Activated CD8-positive, alpha-beta T cell treated with anti-CD3 and anti-CD28 coated beads for 36 hours (primary cell): ENCODE data around the gene THBS3. TPM values are rescaled to one million over a fixed set of nuclear protein-coding genes. Genes with fewer than 3 reads are reported as not detected.

ENCODE experiments used
- ATAC-seq: fragments of 200-7000 bp; cut with Tn5 transposase; one replicate; pipeline ENCODE4 v1.10.0; 2021; ENCODE audit warnings: mild to moderate bottlenecking, moderate library complexity
- CTCF ChIA-PET: fragments of 350-600 bp; sonication (Branson Sonifier 250); formaldehyde crosslinking; loops from one replicate; lab custom pipeline; 2021; ENCODE audit warnings: antibody characterized with exemption; lab: Charles Lee
- POLR2A ChIA-PET: fragments of 350-600 bp; sonication (Branson Sonifier 250); formaldehyde crosslinking; loops from one replicate; lab custom pipeline; 2021; ENCODE audit warnings: antibody characterized with exemption; lab: Charles Lee
- DNase-seq: peaks from one replicate; pipeline ENCODE4 v3.0.0-alpha.2; 2020
- H3K27ac Mint-ChIP-seq: one replicate; pipeline ENCODE4 v1.8.0; 2021; ENCODE audit warnings: mild to moderate bottlenecking, mixed read lengths
- H3K27me3 Mint-ChIP-seq: one replicate; pipeline ENCODE4 v1.8.0; 2021; ENCODE audit warnings: mixed read lengths
- H3K36me3 Mint-ChIP-seq: one replicate; pipeline ENCODE4 v1.8.0; 2021; ENCODE audit warnings: low read depth, mixed read lengths
- H3K4me1 Mint-ChIP-seq: one replicate; pipeline ENCODE4 v1.8.0; 2021; ENCODE audit warnings: low read depth, mixed read lengths
- H3K4me3 Mint-ChIP-seq: one replicate; pipeline ENCODE4 v1.8.0; 2021; ENCODE audit warnings: mild to moderate bottlenecking, moderate library complexity, mixed read lengths
- H3K9me3 Mint-ChIP-seq: one replicate; pipeline ENCODE4 v1.8.0; 2021; ENCODE audit warnings: mixed read lengths
- intact Hi-C: fragments of 100-400 bp; cut with micrococcal nuclease; formaldehyde crosslinking; loops from one replicate; pipeline ENCODE4 v1.10.0; 2022
- total RNA-seq, 2 experiments: library from RNA; stranded (reverse); gene quantifications; one replicate each; pipeline ENCODE4 v1.2.3, GENCODE V29; 2021
- TF ChIP-seq, protein P1 (sequence below): fragments of 200-600 bp; IDR thresholded peaks from one replicate; pipeline ENCODE4 v1.8.0; 2022; ENCODE audit warnings: antibody characterized with exemption, mild to moderate bottlenecking

The THBS3 gene
- total RNA-seq, 2 experiments from 2014 or later, result 11.1 to 12.0 TPM

DNA sequence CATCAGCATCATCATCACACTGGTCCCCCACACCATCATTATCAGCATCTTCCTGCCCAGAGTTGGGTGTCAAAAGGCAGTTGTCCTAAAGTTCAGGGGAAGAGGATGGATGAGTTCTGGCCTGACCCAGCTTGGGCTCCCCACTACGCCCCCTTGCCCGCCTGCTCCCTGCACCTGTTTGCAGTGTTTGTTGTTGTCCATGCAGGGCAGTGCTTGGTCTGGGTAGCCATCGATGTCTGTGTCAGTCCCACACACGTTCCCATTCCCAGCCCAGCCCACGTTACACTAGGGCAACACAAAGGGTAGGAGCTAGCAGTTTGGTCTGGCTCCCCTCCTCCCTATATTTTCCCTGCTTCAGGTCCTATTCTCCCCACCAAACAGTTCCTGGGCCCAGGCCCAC, 6.8 kb downstream of the THBS3 start:
- no peak for ATAC-seq
- POLR2A ChIA-PET, result no interaction called here
- intact Hi-C loops, result no loop called here
- H3K27ac Mint-ChIP-seq, result no peak overlapping the region
- H3K4me1 Mint-ChIP-seq, result no peaks in the 10 kb centered on the region
- no peak for DNase-seq
- H3K9me3 Mint-ChIP-seq, result no peaks in the 10 kb centered on the region
- no peaks in the 10 kb centered on the region for H3K36me3 Mint-ChIP-seq
- H3K4me3 Mint-ChIP-seq, result no peak overlapping the region
- TF ChIP-seq, protein P1, sequence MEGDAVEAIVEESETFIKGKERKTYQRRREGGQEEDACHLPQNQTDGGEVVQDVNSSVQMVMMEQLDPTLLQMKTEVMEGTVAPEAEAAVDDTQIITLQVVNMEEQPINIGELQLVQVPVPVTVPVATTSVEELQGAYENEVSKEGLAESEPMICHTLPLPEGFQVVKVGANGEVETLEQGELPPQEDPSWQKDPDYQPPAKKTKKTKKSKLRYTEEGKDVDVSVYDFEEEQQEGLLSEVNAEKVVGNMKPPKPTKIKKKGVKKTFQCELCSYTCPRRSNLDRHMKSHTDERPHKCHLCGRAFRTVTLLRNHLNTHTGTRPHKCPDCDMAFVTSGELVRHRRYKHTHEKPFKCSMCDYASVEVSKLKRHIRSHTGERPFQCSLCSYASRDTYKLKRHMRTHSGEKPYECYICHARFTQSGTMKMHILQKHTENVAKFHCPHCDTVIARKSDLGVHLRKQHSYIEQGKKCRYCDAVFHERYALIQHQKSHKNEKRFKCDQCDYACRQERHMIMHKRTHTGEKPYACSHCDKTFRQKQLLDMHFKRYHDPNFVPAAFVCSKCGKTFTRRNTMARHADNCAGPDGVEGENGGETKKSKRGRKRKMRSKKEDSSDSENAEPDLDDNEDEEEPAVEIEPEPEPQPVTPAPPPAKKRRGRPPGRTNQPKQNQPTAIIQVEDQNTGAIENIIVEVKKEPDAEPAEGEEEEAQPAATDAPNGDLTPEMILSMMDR, result no peak
- no peaks in the 10 kb centered on the region for H3K27me3 Mint-ChIP-seq
- CTCF ChIA-PET, result interaction anchor here (1.0 to 1.4 kb wide), 2 partner anchors 26 to 50 kb away, joined by 3 to 4 read pairs; no protein-coding TSS in a partner anchor

DNA sequence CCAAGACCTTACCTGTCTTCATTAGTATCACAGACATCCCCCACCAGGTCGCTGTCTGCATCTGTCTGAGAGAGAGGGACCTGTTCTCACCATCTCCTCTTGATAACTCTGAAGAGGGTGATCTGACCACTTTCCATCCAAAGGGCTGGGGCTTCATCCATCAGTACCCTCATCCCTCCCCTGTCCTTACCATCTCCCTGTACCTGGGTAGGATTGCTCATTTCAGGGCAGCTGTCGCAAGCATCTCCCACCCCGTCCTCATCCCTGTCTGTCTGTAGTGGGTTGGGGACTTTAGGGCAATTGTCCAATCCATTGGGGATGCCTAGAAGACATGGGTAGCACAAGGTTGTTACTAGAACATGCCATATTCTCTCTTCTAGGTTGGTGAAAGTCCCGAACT, 7.9 kb downstream of the THBS3 start:
- CTCF ChIA-PET, result no interaction called here
- Mint-ChIP-seq H3K36me3 (no peaks in the 10 kb centered on the region), H3K4me3 (no peak overlapping the region), H3K4me1 (peaks cover 7% of the 10 kb centered on the region), H3K27me3 (no peaks in the 10 kb centered on the region), H3K9me3 (no peaks in the 10 kb centered on the region), H3K27ac (no peak overlapping the region)
- ATAC-seq, result no peak
- POLR2A ChIA-PET, result no interaction called here
- DNase-seq, result no peak
- intact Hi-C loops, result no loop called here
- TF ChIP-seq, protein P1, result no peak

DNA sequence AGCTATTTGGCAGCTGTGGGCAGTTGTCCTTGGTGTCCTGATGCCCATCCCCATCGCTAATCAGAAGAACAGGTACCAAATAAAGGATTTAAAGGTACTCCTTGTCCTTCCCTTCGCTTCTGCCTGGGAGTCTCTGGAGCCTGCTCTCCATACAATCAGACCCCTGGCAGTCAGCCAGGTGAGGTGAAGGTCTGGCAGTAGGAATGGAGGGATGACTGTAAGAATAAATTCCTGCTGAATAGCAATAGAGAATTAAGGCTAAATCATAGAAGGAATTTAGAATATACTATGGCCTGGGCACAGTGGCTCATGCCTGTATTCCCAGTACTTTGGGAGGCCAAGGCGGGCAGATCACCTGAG, 9.2 kb downstream of the THBS3 start:
- no peak overlapping the region for H3K27ac Mint-ChIP-seq
- H3K4me1 Mint-ChIP-seq, result peaks cover 13% of the 10 kb centered on the region
- no peaks in the 10 kb centered on the region for H3K27me3 Mint-ChIP-seq
- CTCF ChIA-PET, result interaction anchor here (7.5 kb wide), 1 partner anchor 9 kb away, joined by 61 read pairs; the partner anchor contains the start of genes MTX1 and THBS3
- POLR2A ChIA-PET, result interaction anchor here (1.1 kb wide), 1 partner anchor 11 kb away, joined by 5 read pairs; the partner anchor contains the start of gene MTX1
- H3K36me3 Mint-ChIP-seq, result no peaks in the 10 kb centered on the region
- DNase-seq (no peak), ATAC-seq (no peak)
- H3K4me3 Mint-ChIP-seq, result no peak overlapping the region
- H3K9me3 Mint-ChIP-seq, result no peaks in the 10 kb centered on the region
- intact Hi-C loops, result no loop called here
- TF ChIP-seq, protein P1, result no peak

DNA sequence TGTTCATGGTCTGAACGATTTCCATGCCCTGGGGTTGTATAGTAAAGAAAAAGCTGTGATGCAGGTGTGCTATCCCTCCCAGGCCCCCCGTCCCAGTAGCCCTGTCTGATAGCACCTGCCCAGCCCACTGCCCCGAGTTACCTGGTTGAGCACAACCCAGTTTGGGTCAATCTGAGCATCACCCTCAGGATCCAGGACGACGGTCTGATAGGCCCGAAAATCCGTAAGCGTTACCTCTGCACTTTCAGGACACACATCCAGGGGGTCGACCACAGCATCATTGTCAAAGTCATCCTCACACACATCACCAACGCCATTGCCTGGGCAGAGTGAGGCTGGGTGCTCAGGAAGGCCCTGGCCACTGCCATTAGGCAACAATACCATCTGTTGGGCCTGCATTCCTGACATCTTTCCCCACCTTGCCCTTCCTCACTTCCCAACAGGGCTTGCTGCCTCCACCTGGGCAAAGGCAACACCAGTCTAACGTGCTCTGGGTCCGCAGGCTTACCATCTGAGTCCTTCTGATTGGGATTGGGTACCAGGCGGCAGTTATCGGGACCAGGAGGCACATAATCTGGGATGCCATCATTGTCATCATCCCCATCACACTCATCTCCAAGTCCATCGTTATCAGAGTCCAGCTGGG, 9.7 kb downstream of the THBS3 start:
- ChIA-PET POLR2A (interaction anchor here (0.5 to 5.8 kb wide), 4 partner anchors 10 to 329 kb away, joined by 3 to 52 read pairs (median 4); partner anchors contain the start of genes MTX1 and THBS3), CTCF (interaction anchor here (7.5 kb wide), 1 partner anchor 9 kb away, joined by 61 read pairs; the partner anchor contains the start of genes MTX1 and THBS3)
- no peaks in the 10 kb centered on the region for H3K36me3 Mint-ChIP-seq
- no peaks in the 10 kb centered on the region for H3K27me3 Mint-ChIP-seq
- DNase-seq (no peak), ATAC-seq (no peak)
- TF ChIP-seq, protein P1, result no peak
- no peaks in the 10 kb centered on the region for H3K9me3 Mint-ChIP-seq
- no peak overlapping the region for H3K4me3 Mint-ChIP-seq
- H3K4me1 Mint-ChIP-seq, result peaks cover 16% of the 10 kb centered on the region
- H3K27ac Mint-ChIP-seq, result no peak overlapping the region
- intact Hi-C loops, result no loop called here
